Sigmoid colon (tissue), 7 donors: ENCODE data around the gene COL23A1. TPM values are rescaled to one million over a fixed set of nuclear protein-coding genes. Genes with fewer than 3 reads are reported as not detected.
A peak's percentile ranks its signal among the peaks of the same experiment; 100 is the strongest.

ENCODE experiments used
- DNase-seq: peaks from one replicate; pipeline ENCODE4 v3.0.0-alpha.2; 2019
- H3K27ac ChIP-seq, 4 donors: fragments of 200-600 bp; sonication (generic); one replicate each; pipeline ENCODE4 v1.5.1; 2016 to 2019; ENCODE audit warnings: mild to moderate bottlenecking in 1 of 4
- H3K27me3 ChIP-seq, 3 donors: fragments of 200-600 bp; sonication (generic); one replicate each; pipeline ENCODE4 v1.5.1; 2019; ENCODE audit warnings: mild to moderate bottlenecking in 1 of 3
- H3K36me3 ChIP-seq, 4 donors: fragments of 200-600 bp; sonication (generic); one replicate each; pipeline ENCODE4 v1.5.1; 2016 to 2019
- H3K4me1 ChIP-seq, 4 donors: fragments of 200-600 bp; sonication (generic); one replicate each; pipeline ENCODE4 v1.5.1; 2017 to 2019
- H3K4me3 ChIP-seq, 4 donors: fragments of 200-600 bp; sonication (generic); one replicate each; pipeline ENCODE4 v1.5.1; 2017 to 2019; ENCODE audit warnings: mild to moderate bottlenecking in 2 of 4, moderate library complexity in 1 of 4
- H3K9me3 ChIP-seq, 4 donors: fragments of 200-600 bp in 3 of 4; sonication (generic) in 3 of 4; one replicate each; pipeline versions ENCODE4 v1.5.1 to v1.6.1; 2013 to 2019
- CTCF ChIP-seq, 4 experiments: fragments of 450-650 bp in 3 of 4; fragments of 200-600 bp in 1 of 4; IDR thresholded peaks; one replicate each; pipeline ENCODE4 v1.5.1; 2016 to 2019; ENCODE audit warnings: antibody characterized with exemption in 4 of 4, mild to moderate bottlenecking in 3 of 4, moderate library complexity in 2 of 4
- EP300 ChIP-seq, 4 donors: sonication (generic); formaldehyde crosslinking; IDR thresholded peaks; one replicate each; pipeline ENCODE4 v1.6.1; 2017; ENCODE audit warnings: antibody characterized with exemption in 4 of 4
- POLR2A ChIP-seq, 2 donors: fragments of 450-650 bp; IDR thresholded peaks; one replicate each; pipeline ENCODE4 v1.6.1; 2016; ENCODE audit warnings: antibody characterized with exemption in 2 of 2, mild to moderate bottlenecking in 2 of 2, moderate library complexity in 2 of 2
- POLR2AphosphoS5 ChIP-seq, 4 donors: sonication (generic); formaldehyde crosslinking; IDR thresholded peaks; one replicate each; pipeline ENCODE4 v1.6.1; 2017; ENCODE audit warnings: antibody characterized with exemption in 4 of 4
- WGBS, 2 donors: extraction: QIAGEN DNeasy Blood & Tissue Kit; methylation state at CpG; one replicate each; pipeline ENCODE4 v1.1.7; 2013; 5-methylcytosine and 5-hydroxymethylcytosine counted together
- intact Hi-C: fragments of 100-400 bp; cut with DNase I; formaldehyde crosslinking; loops from one replicate; pipeline ENCODE4 v1.15.1; 2023
- polyA plus RNA-seq, 3 donors: library from polyadenylated mRNA; stranded (reverse); fragments of 200-250 nt; gene quantifications; one replicate each; pipeline ENCODE4 v1.2.3, GENCODE V29; 2013
- total RNA-seq, 4 donors: library from RNA; depleted of rRNA; stranded (reverse); fragments of >200 nt; gene quantifications; one replicate each; pipeline ENCODE4 v1.1.0, GENCODE V29; 2016
- donor health status: healthy with polysubstance abuse.
- donor health status: Bipolar disorder and iron deficiency.
- donor health status: healthy.

Gene COL23A1
- total and polyA plus RNA-seq, 7 donors = 0.28 to 1.2 (median 0.57) TPM; not detected in 1

DNA sequence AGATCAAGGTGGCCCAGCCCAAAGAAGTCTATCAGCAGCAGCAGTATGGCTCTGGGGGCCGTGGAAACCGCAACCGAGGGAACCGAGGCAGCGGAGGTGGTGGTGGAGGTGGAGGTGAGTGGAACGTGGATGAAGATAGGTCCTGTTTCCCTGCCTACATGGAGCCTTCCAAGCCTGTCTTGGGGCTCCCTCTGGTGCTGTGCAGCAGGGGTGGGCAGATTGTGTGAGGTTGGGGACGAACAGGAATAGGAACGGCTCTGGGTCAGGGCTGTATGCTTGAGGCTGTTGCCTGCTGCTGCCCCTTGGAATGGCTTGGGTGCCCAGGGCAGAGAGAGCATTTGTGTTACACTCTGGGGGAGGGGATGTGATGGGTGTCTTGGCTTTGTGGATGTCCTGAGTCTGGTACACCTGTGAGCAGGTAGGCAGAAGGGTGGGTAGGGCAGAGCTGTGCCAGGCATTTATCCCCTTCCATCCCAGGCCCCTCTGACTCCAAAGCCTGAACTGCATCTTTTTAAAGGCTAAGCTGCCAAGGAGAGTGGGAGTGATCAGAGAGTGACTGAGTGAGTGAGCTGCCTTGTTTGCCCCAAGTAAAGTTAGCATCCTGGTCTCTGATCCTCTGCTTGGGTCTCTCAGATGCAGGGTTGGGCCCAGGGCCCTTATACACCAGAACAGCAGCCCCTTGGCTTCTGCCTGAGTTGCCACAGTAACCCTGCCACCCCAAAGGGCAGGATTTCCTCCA, 380.7 kb downstream of the COL23A1 start:
- intact Hi-C loops = loop anchor here (5.0 to 10.0 kb wide), 2 partner anchors 57 to 1345 kb away; partner anchors contain the start of genes NHP2 and RUFY1
- H3K4me1 ChIP-seq = peaks cover 0 to 22% (median 20%) of the 10 kb centered on the region in 4 donors
- no peak overlapping the region for H3K4me3 ChIP-seq

GRCh38 chr5:178208540-178209227, 381.5 kb downstream of the COL23A1 start:
- Histone ChIP-seq H3K4me1 (peaks cover 0 to 25% (median 22%) of the 10 kb centered on the region in 4 donors), H3K36me3 (peaks cover 44 to 76% (median 61%) of the 10 kb centered on the region in 4 donors), H3K27me3 (no peaks in the 10 kb centered on the region), H3K27ac (no peak overlapping the region), H3K4me3 (no peak overlapping the region), H3K9me3 (no peaks in the 10 kb centered on the region)
- 55 to 70% methylated on average over 5 of the region's 5 CpGs for WGBS, 2 donors
- TF ChIP-seq POLR2A (IDR thresholded peaks at IDR 0.05) (no peak), POLR2AphosphoS5 (IDR thresholded peaks at IDR 0.05) (no peak), CTCF (IDR thresholded peaks at IDR 0.05) (no peak), EP300 (IDR thresholded peaks at IDR 0.05) (no peak)
- intact Hi-C loops = loop anchor here (5.0 to 10.0 kb wide), 2 partner anchors 56 to 1346 kb away; partner anchors contain the start of genes NHP2 and RUFY1
- DNase-seq = peak; percentile 40

More for the DNA sequence above, 380.7 kb downstream of the COL23A1 start:
- 70 to 77% methylated on average over 8 of the region's 8 CpGs for WGBS, 2 donors
- TF ChIP-seq POLR2A (IDR thresholded peaks at IDR 0.05) (no peak), EP300 (IDR thresholded peaks at IDR 0.05) (no peak), POLR2AphosphoS5 (IDR thresholded peaks at IDR 0.05) (no peak), CTCF (IDR thresholded peaks at IDR 0.05) (no peak)
- peak; percentile 40 for DNase-seq
- Histone ChIP-seq H3K9me3 (no peaks in the 10 kb centered on the region), H3K27me3 (no peaks in the 10 kb centered on the region), H3K36me3 (peaks cover 44 to 84% (median 64%) of the 10 kb centered on the region in 4 donors), H3K27ac (no peak overlapping the region)

DNA sequence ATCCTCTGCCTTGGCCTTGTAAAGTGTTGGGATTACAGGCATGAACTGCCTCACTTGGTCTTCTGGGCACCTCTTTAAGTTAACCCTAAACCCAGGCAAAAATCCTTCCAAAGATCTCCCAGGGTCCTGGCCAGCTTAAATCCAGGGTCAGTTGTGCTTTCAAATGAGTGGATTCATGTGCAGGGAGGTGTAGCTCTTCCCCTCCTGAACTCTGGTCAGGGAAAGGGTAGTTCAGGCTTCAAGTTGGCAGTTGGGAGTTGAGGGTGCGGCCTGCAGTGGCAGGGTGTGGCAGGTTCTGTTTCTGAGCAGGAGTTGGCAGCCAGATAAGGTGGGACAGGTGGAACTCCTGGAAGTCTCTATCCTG, 382.3 kb downstream of the COL23A1 start:
- peaks cover 0 to 28% (median 22%) of the 10 kb centered on the region in 4 donors for H3K4me1 ChIP-seq
- H3K4me3 ChIP-seq = no peak overlapping the region
- H3K36me3 ChIP-seq = peaks cover 44 to 68% (median 58%) of the 10 kb centered on the region in 4 donors
- intact Hi-C loops = loop anchor here (5.0 to 10.0 kb wide), 2 partner anchors 56 to 1347 kb away; partner anchors contain the start of genes NHP2 and RUFY1
- TF ChIP-seq EP300 (IDR thresholded peaks at IDR 0.05) = no peak
- TF ChIP-seq CTCF (IDR thresholded peaks at IDR 0.05) = no peak
- TF ChIP-seq POLR2A (IDR thresholded peaks at IDR 0.05) = no peak
- TF ChIP-seq POLR2AphosphoS5 (IDR thresholded peaks at IDR 0.05) = no peak
- H3K9me3 ChIP-seq = no peaks in the 10 kb centered on the region
- no peak overlapping the region for H3K27ac ChIP-seq
- no peaks in the 10 kb centered on the region for H3K27me3 ChIP-seq
- WGBS, 2 donors = 17 to 70% methylated on average over 1 of the region's 1 CpG
- DNase-seq = peak; percentile 46

GRCh38 chr5:178207183-178207916, 382.8 kb downstream of the COL23A1 start:
- DNase-seq = peak; percentile 62
- no peak overlapping the region for H3K4me3 ChIP-seq
- H3K27me3 ChIP-seq = no peaks in the 10 kb centered on the region
- intact Hi-C loops = loop anchor here (5.0 to 10.0 kb wide), 2 partner anchors 55 to 1347 kb away; partner anchors contain the start of genes NHP2 and RUFY1
- H3K9me3 ChIP-seq = no peaks in the 10 kb centered on the region
- TF ChIP-seq CTCF (IDR thresholded peaks at IDR 0.05) (no peak), POLR2AphosphoS5 (IDR thresholded peaks at IDR 0.05) (peak in 1 of 4 donors; percentile 19)
- peaks cover 0 to 28% (median 22%) of the 10 kb centered on the region in 4 donors for H3K4me1 ChIP-seq
- 30 to 68% methylated on average over 5 of the region's 5 CpGs for WGBS, 2 donors
- peaks cover 40 to 62% (median 53%) of the 10 kb centered on the region in 4 donors for H3K36me3 ChIP-seq
- H3K27ac ChIP-seq = peak overlapping the region in 2 of 4 donors; percentile 93 to 97
